ENCODE results near the gene LONRF2. TPM values are rescaled to one million over a fixed set of nuclear protein-coding genes. Genes with fewer than 3 reads are reported as not detected.

The LONRF2 gene
- total and polyA plus RNA-seq, 2 experiments from 2014 or later: under 0.01 TPM; not detected in 1

DNA sequence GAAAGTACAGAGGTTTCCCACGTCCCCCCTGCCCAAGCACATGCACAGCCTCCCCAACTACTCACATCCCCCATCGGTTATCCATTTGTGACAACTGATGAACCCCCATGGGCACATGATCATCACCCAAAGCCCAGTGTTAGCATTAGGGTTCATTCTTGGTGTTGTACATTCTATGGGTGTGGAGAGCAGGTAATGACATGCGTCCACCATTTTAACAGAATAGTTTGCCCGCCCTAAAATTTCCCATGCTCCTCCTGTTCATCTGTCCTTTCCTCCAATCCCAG is 74.3 kb downstream of the LONRF2 start:
- H3K36me3 ChIP-seq (ENCODE audit: low read depth): no peaks in the 10 kb centered on the region
- no peak for DNase-seq
- no peak overlapping the region for H3K4me3 ChIP-seq
- H3K27me3 ChIP-seq (replicated peaks; ENCODE audit: insufficient read depth): no peaks in the 10 kb centered on the region; the same call in 1 of the 2 replicates
- H3F3A ChIP-seq (ENCODE audit: insufficient read depth): 0 out of 2 replicates have a peak, but pooled peaks cover 13% of the 10 kb centered on the region
- in situ Hi-C loops (cut with MboI): no loop called here
- TF ChIP-seq EZH2phosphoT487 (IDR thresholded peaks at IDR 0.05; ENCODE audit: insufficient read depth, low read depth): no peak
- no peak for TF ChIP-seq EZH2 (IDR thresholded peaks at IDR 0.05; ENCODE audit: insufficient read depth, poor library complexity, severe bottlenecking)
- WGBS, 2 experiments (ENCODE audit: low coverage in 1 of 2, low lambda C conversion rate in 2 of 2, missing lambda C conversion rate in 2 of 2): 63 to 69% methylated on average over 4 of the region's 4 CpGs
- H2AFZ ChIP-seq: no peak overlapping the region
- no peak overlapping the region for H3K4me2 ChIP-seq (ENCODE audit: unreplicated experiment)
- no peaks in the 10 kb centered on the region for H3K9me2 ChIP-seq (ENCODE audit: insufficient read depth)
- H3K27ac ChIP-seq: no peak overlapping the region
- no peak overlapping the region for H3K9ac ChIP-seq
- H4K20me1 ChIP-seq (ENCODE audit: insufficient read depth): no peaks in the 10 kb centered on the region
- H3K4me1 ChIP-seq (ENCODE audit: insufficient read depth): peaks cover 9% of the 10 kb centered on the region
- H3K9me3 ChIP-seq (ENCODE audit: low read depth): no peaks in the 10 kb centered on the region
- H3K79me2 ChIP-seq (ENCODE audit: insufficient read depth): no peaks in the 10 kb centered on the region

DNA sequence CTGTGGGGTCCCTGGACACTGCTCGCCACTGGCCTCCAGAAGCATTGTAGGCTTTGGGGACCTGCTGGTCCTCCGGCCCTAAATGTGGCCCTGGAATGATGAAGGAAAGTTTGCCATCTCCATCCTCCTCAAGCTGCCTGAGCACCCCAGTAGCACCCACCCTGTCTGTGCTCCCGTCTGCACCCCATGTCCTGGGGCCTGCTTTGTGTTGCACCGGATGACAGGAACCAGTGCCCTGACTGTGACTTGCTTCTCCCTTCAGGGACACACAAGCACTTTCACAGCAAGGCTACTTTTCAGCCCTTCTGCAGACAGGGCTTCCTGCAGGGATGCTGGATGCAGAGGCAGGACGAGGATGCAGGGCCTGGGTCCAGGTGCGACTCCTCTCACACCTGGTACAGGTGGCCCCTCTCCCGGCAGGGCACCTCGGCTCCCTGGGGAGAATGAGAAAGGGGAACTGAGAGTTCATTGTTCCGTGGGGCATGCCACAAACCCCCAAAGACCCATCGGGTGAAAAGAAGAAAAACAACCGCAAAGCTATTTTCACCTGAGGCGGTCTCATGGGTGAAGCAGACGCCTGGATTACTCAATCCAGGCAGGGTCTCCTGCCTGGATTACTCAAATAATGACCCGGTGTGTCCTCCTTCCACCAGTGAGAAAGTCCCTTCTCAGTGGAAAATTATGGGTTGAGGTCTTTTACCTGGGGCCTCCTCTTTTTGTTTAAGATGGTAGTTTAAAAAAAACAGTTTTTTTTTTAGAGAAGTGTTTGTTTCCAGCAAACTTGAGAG is 74.9 kb downstream of the LONRF2 start:
- no peaks in the 10 kb centered on the region for H3K9me3 ChIP-seq (ENCODE audit: low read depth)
- WGBS, 2 experiments (ENCODE audit: low coverage in 1 of 2, low lambda C conversion rate in 2 of 2, missing lambda C conversion rate in 2 of 2): 63 to 71% methylated on average over 14 of the region's 14 CpGs
- no peak overlapping the region for H3K4me2 ChIP-seq (ENCODE audit: unreplicated experiment)
- H3K4me1 ChIP-seq (ENCODE audit: insufficient read depth): peaks cover 9% of the 10 kb centered on the region
- DNase-seq: no peak
- 0 out of 2 replicates have a peak, but pooled peaks cover 13% of the 10 kb centered on the region for H3F3A ChIP-seq (ENCODE audit: insufficient read depth)
- H3K79me2 ChIP-seq (ENCODE audit: insufficient read depth): no peaks in the 10 kb centered on the region
- H4K20me1 ChIP-seq (ENCODE audit: insufficient read depth): no peaks in the 10 kb centered on the region
- no peaks in the 10 kb centered on the region for H3K36me3 ChIP-seq (ENCODE audit: low read depth)
- in situ Hi-C loops (cut with MboI): no loop called here
- H3K9me2 ChIP-seq (ENCODE audit: insufficient read depth): no peaks in the 10 kb centered on the region
- H3K9ac ChIP-seq: no peak overlapping the region
- H3K27me3 ChIP-seq (replicated peaks; ENCODE audit: insufficient read depth): no peaks in the 10 kb centered on the region; the same call in 1 of the 2 replicates
- TF ChIP-seq EZH2phosphoT487 (IDR thresholded peaks at IDR 0.05; ENCODE audit: insufficient read depth, low read depth) (no peak), EZH2 (IDR thresholded peaks at IDR 0.05; ENCODE audit: insufficient read depth, poor library complexity, severe bottlenecking) (no peak)
- H3K27ac ChIP-seq: no peak overlapping the region
- no peak overlapping the region for H2AFZ ChIP-seq
- no peak overlapping the region for H3K4me3 ChIP-seq

DNA sequence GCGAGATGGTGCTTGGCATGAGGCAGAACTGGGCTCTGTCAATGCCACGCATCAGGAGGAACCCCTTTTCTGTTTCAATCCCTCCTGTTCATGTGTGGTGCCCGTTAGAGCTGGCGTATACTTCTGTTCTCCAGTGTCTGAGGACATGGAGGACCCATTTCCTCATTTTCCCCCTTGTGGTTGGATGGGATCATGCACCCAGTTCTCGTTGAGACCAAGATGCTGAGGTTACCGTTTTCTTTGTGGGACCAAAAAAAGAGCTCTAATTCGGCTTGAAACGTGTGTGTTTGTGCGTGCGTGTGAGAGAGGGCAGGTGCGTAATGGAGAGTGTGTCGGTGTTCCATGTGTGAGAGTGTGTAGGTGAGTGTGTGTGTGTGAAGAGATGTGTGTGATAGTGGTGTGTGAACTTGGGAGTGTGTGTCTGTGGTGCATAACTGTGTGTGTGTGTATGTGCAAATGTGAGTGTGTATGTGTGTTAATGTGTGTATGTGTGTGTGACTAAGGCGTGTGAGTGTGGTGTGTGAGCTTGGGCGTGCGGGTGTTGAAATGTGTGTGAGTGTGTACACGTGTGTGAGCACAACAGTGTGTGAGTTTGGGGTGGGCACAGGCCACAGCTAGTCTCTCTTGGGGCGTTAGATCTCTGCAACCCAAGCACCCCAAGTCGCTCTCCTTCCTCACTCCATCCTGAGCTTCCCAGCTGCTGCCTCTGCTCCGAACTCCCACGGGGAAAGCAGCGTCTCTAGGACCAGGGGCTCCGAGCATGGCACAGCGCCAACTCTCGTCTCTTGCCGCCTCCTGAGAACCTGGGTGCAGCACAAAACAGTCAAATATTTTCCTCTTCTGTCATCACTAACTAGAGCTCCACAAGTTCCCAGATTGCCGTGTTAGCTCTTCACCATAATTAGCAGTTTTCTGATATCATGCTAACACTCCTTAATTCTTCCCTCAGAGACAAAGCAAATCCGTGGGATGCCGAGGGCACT is 75.8 kb downstream of the LONRF2 start:
- Histone ChIP-seq H3K4me3 (no peak overlapping the region), H3K27me3 (replicated peaks; ENCODE audit: insufficient read depth) (no peaks in the 10 kb centered on the region; the same call in 1 of the 2 replicates), H3K9me2 (ENCODE audit: insufficient read depth) (no peaks in the 10 kb centered on the region), H3K27ac (no peak overlapping the region), H3K4me2 (ENCODE audit: unreplicated experiment) (no peak overlapping the region), H3K9me3 (ENCODE audit: low read depth) (no peaks in the 10 kb centered on the region), H3K36me3 (ENCODE audit: low read depth) (no peaks in the 10 kb centered on the region), H2AFZ (no peak overlapping the region), H3K4me1 (ENCODE audit: insufficient read depth) (peaks cover 9% of the 10 kb centered on the region), H3F3A (ENCODE audit: insufficient read depth) (0 out of 2 replicates have a peak, but pooled peaks cover 13% of the 10 kb centered on the region), H3K79me2 (ENCODE audit: insufficient read depth) (no peaks in the 10 kb centered on the region), H3K9ac (no peak overlapping the region), H4K20me1 (ENCODE audit: insufficient read depth) (no peaks in the 10 kb centered on the region)
- WGBS, 2 experiments (ENCODE audit: low coverage in 1 of 2, low lambda C conversion rate in 2 of 2, missing lambda C conversion rate in 2 of 2): 58 to 60% methylated on average over 28 of the region's 28 CpGs
- peak; percentile 24 for DNase-seq
- in situ Hi-C loops (cut with MboI): no loop called here
- no peak for TF ChIP-seq EZH2 (IDR thresholded peaks at IDR 0.05; ENCODE audit: insufficient read depth, poor library complexity, severe bottlenecking)
- TF ChIP-seq EZH2phosphoT487 (IDR thresholded peaks at IDR 0.05; ENCODE audit: insufficient read depth, low read depth): no peak

DNA sequence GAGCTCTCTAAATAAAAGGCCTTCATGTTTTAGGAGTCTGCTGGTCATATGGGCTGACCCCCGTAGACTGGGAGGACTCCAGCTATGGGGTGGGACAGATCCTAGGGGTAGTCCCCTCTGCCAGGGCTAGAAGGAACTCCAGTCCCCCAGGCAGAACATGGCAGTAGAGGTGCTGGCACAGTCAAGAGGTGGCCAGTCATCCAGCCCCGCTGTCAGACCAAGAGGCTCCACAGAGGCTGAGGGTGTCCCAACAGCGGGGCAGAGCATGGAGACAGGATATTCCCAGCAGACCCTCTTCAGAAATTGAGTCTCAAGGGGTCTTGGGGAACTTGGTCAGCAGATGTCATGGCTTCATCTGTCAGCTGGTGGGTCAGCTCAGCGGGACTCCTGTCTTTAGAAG is 76.6 kb downstream of the LONRF2 start:
- Histone ChIP-seq H3F3A (ENCODE audit: insufficient read depth) (0 out of 2 replicates have a peak, but pooled peaks cover 13% of the 10 kb centered on the region), H3K4me1 (ENCODE audit: insufficient read depth) (peaks cover 9% of the 10 kb centered on the region), H3K4me3 (no peak overlapping the region), H3K79me2 (ENCODE audit: insufficient read depth) (no peaks in the 10 kb centered on the region), H3K9ac (no peak overlapping the region), H2AFZ (no peak overlapping the region), H3K9me2 (ENCODE audit: insufficient read depth) (no peaks in the 10 kb centered on the region), H3K4me2 (ENCODE audit: unreplicated experiment) (no peak overlapping the region), H3K27me3 (replicated peaks; ENCODE audit: insufficient read depth) (no peaks in the 10 kb centered on the region; the same call in 1 of the 2 replicates), H3K9me3 (ENCODE audit: low read depth) (no peaks in the 10 kb centered on the region), H3K27ac (no peak overlapping the region), H3K36me3 (ENCODE audit: low read depth) (no peaks in the 10 kb centered on the region), H4K20me1 (ENCODE audit: insufficient read depth) (no peaks in the 10 kb centered on the region)
- DNase-seq: no peak
- 82 to 90% methylated on average over 3 to 4 of the region's 4 CpGs for WGBS, 2 experiments (ENCODE audit: low coverage in 1 of 2, low lambda C conversion rate in 2 of 2, missing lambda C conversion rate in 2 of 2)
- in situ Hi-C loops (cut with MboI): no loop called here
- TF ChIP-seq EZH2 (IDR thresholded peaks at IDR 0.05; ENCODE audit: insufficient read depth, poor library complexity, severe bottlenecking): no peak
- TF ChIP-seq EZH2phosphoT487 (IDR thresholded peaks at IDR 0.05; ENCODE audit: insufficient read depth, low read depth): no peak

Measured in GM23248 (cell line).